Right renal cortex interstitium (tissue), 3 donors: ENCODE results near the gene EPHA3. TPM values are rescaled to one million over a fixed set of nuclear protein-coding genes. Genes with fewer than 3 reads are reported as not detected.

Experiments
- DNase-seq, 3 donors: peaks; one replicate each; pipeline ENCODE4 v3.0.0-alpha.2; 2013; ENCODE audit warnings: low read depth in 3 of 3, low spot score in 2 of 3
- polyA plus RNA-seq, 3 donors: library from polyadenylated mRNA; unstranded; fragments of 120-200 nt; gene quantifications; one replicate each; pipeline ENCODE4 v1.2.1, GENCODE V29; 2013; ENCODE audit not compliant: insufficient read length in 3 of 3

Gene EPHA3
- polyA plus RNA-seq, 3 donors, result 5.2 to 6.4 (median 5.3) TPM

DNA sequence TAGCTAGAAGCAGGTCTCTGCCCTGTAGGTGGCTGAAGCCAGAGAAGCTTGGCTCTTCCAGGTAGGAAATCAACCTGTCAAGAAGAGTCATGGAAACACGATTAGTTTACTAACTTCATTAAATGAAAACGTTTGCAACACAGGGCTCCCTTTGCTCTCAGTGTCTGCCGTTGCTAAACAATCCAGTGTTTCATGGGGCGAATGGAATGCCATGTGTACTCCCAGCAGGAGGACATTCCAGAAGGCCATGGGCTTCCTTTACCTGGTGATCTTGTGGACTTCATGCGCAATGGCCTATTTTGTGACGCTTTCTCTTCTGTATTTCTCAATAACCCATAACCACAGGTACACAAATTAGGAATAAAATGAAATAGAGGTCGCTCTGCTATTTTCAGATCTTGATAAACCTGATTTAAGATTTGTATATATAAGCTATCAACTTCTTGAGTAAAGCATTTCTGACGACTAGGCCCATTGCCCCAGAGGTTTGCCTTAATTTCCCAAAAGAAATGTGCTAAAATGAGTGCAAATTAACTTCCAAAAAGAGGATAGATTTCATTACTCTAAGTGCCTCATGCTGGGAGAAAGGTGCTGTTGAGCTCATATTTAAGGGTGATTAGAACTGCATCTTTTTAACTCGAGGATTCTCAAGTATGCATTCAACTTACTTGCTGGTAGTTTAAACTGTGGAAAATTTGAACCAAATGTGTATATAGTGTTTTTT is 171.0 kb downstream of the EPHA3 start:
- DNase-seq, result no peak

GRCh38 chr3:89280301-89280700 is 172.9 kb downstream of the EPHA3 start:
- DNase-seq, result no peak

- no peak for DNase-seq
Measured at GRCh38 chr3:89280822-89281365, 173.5 kb downstream of the EPHA3 start.

GRCh38 chr3:89287902-89288508 is 180.6 kb downstream of the EPHA3 start:
- no peak for DNase-seq

GRCh38 chr3:89289574-89290190 is 182.3 kb downstream of the EPHA3 start:
- no peak for DNase-seq

GRCh38 chr3:89297199-89297598 is 189.8 kb downstream of the EPHA3 start:
- no peak for DNase-seq

- no peak for DNase-seq
Measured at GRCh38 chr3:89300526-89300925, 193.1 kb downstream of the EPHA3 start.

DNA sequence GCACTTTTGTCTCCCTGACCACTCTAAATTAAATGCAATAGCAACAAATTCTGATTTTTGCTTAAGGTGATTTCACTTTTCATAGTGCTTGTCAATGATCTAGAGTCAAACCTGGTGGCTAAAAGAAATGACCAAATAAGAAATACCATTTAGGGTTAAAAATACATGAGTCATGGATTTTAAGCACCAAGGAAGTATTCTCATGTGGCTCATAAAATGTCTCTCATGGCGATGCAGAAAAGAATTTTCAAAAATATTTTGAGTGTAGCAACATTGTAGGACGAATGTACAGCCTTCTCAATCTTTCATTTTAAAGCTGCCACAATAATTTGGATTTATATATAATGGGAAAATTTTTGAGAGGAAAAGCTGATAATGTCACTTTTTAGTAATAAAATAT is 193.6 kb downstream of the EPHA3 start:
- no peak for DNase-seq

- no peak for DNase-seq
Measured at GRCh38 chr3:89303701-89304100, 196.3 kb downstream of the EPHA3 start.

GRCh38 chr3:89306540-89306939 is 199.1 kb downstream of the EPHA3 start:
- DNase-seq, result no peak

- DNase-seq, result no peak
Measured at GRCh38 chr3:89311581-89311980, 204.2 kb downstream of the EPHA3 start.

DNA sequence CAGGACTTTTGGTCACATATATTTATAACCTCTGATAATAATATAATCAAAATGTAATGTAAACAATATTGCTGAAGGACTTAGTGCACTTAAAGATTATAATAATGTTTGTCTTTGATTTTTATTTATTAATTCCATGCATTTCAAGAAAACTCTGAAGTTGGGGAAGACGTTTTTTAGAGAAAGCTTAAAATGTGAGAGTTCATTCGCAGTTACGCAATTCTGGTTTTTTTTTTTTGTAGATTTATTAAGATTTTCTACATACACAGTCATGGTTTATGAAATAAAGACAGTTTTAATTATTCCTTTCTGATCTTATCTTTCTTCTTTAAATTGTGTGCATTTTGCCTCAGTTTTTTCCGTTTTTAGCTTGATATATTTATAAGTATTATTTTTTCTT is 204.7 kb downstream of the EPHA3 start:
- no peak for DNase-seq

GRCh38 chr3:89314454-89315098 is 207.2 kb downstream of the EPHA3 start:
- DNase-seq, result peak in 2 of 3 donors; percentile 9 to 15

DNA sequence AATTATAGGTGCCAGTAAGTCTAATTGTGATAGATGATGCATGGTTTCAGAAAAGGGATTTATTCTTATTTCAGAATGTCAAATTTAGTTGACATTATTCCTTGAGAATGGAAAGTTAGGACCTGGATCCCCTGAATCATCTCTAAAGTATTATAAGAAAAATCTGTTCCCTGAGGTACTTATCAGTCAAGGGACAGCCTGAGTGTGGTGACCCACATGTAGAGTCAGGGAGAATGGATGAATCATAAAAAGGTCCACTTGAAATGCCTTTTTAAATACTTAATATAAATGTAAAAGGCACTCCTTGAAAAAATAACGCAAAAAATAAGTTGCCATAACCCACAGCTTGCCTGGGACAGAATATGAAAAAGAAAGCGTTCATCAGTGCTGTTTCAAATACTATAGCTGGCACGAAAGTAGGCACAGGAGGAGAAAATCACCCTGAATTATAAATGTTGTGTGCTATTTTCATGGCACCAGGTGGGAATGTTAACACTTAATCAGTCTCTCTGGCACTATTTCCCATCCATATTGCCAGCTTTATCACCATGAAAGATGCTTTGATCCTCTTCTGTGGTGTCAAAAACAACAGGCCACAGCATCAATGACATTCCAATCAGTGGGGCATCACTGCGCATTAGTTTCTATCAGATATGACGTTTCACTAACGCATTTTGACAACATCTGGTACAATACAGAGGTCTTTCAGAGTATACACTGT is 208.5 kb downstream of the EPHA3 start:
- no peak for DNase-seq

GRCh38 chr3:89320186-89320585 is 212.8 kb downstream of the EPHA3 start:
- no peak for DNase-seq

GRCh38 chr3:89326997-89327396 is 219.6 kb downstream of the EPHA3 start:
- DNase-seq, result no peak

DNA sequence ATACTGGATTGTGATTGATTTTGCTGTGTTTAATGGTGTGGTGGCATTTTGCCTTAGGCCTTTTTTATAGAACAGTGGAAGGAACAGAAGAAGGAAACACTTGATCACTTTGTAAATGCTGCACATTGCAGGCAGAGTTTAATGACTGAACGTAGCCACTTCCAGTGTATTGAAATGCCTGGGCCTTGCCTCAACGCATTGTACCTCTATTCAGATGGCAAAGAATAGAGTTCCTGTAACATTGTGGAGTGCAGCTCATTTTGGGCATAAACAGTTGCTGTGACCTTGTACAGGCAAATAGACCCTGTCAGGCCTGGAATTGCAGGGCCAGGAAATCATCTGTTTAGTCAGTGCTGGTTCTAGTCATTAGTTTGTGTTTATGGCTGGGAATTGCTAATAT is 225.0 kb downstream of the EPHA3 start:
- no peak for DNase-seq

- DNase-seq, result no peak
Measured at GRCh38 chr3:89332793-89333192, 225.4 kb downstream of the EPHA3 start.

DNA sequence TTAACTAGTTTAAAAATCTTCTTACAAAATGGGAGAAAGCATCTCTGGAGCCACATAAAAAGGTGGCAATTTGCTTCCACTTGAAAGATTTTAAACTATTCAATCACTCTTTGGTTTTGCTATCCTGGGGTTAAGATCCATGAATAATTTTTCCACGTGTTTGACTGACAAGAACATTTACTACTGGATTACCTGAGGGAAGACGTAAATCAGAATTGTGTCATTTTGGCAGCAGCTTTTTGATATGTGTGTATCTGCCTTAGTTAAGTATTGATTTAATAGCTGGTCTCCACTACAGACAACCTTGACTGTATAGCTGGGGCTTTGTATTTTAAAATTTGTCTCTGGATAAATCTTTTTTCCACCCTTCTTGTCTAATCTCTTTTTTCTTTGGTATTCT is 228.3 kb downstream of the EPHA3 start:
- DNase-seq, result no peak

GRCh38 chr3:89340408-89340807 is 233.0 kb downstream of the EPHA3 start:
- DNase-seq, result no peak

- DNase-seq, result no peak
Measured at GRCh38 chr3:89344076-89344475, 236.7 kb downstream of the EPHA3 start.
